ENCODE data around the gene HSPA1A. TPM values are rescaled to one million over a fixed set of nuclear protein-coding genes. Genes with fewer than 3 reads are reported as not detected.

Gene HSPA1A
- total and polyA plus RNA-seq, 4 donors, result 28.8 to 120 (median 77.6) TPM

- no peaks in the 10 kb centered on the region for H3K27me3 ChIP-seq (ENCODE audit: control insufficient read depth in 4 of 4, insufficient read depth in 4 of 4, low read length in 3 of 4)
- H3K27ac ChIP-seq (ENCODE audit: low read depth in 1 of 2, low read length in 2 of 2), result no peak overlapping the region
- no peaks in the 10 kb centered on the region for H3K36me3 ChIP-seq (ENCODE audit: control insufficient read depth in 4 of 4, insufficient read depth in 3 of 4, low read depth in 1 of 4, low read length in 3 of 4)
- no peaks in the 10 kb centered on the region for H3K9me3 ChIP-seq (ENCODE audit: control insufficient read depth in 4 of 4, low read length in 3 of 4)
- H3K4me3 ChIP-seq (ENCODE audit: low read depth in 1 of 3, low read length in 3 of 3), result no peak overlapping the region
- H3K4me1 ChIP-seq (ENCODE audit: control insufficient read depth in 4 of 4, insufficient read depth in 4 of 4, low read length in 3 of 4), result no peaks in the 10 kb centered on the region
- WGBS, result 94% methylated on average over 9 of the region's 9 CpGs
- DNase-seq (ENCODE audit: low spot score), result no peak
- no peak for TF ChIP-seq HNF4G (IDR thresholded peaks at IDR 0.05)
- H3K9ac ChIP-seq (ENCODE audit: low read depth in 1 of 2, low read length in 2 of 2), result no peak overlapping the region
Observed at GRCh38 chr6:31765559-31765909, 49.8 kb upstream of the HSPA1A start.

GRCh38 chr6:31765910-31766794 is 49.2 kb upstream of the HSPA1A start:
- no peak for DNase-seq (ENCODE audit: low spot score)
- Histone ChIP-seq H3K36me3 (ENCODE audit: control insufficient read depth in 4 of 4, insufficient read depth in 3 of 4, low read depth in 1 of 4, low read length in 3 of 4) (no peaks in the 10 kb centered on the region), H3K27ac (ENCODE audit: low read depth in 1 of 2, low read length in 2 of 2) (no peak overlapping the region), H3K9ac (ENCODE audit: low read depth in 1 of 2, low read length in 2 of 2) (no peak overlapping the region), H3K27me3 (ENCODE audit: control insufficient read depth in 4 of 4, insufficient read depth in 4 of 4, low read length in 3 of 4) (no peaks in the 10 kb centered on the region), H3K4me1 (ENCODE audit: control insufficient read depth in 4 of 4, insufficient read depth in 4 of 4, low read length in 3 of 4) (no peaks in the 10 kb centered on the region), H3K9me3 (ENCODE audit: control insufficient read depth in 4 of 4, low read length in 3 of 4) (no peaks in the 10 kb centered on the region), H3K4me3 (ENCODE audit: low read depth in 1 of 3, low read length in 3 of 3) (no peak overlapping the region)
- WGBS, result 67% methylated on average over 42 of the region's 42 CpGs
- no peak for TF ChIP-seq RXRA (IDR thresholded peaks at IDR 0.05)
- no peak for TF ChIP-seq ZBTB33 (IDR thresholded peaks at IDR 0.05)
- TF ChIP-seq HNF4A (conservative IDR thresholded peaks at IDR 0.05), result no peak
- TF ChIP-seq ATF3 (IDR thresholded peaks at IDR 0.05), result no peak
- TF ChIP-seq RAD21 (IDR thresholded peaks at IDR 0.05), result no peak
- no peak for TF ChIP-seq FOXA2 (IDR thresholded peaks at IDR 0.05)
- no peak for TF ChIP-seq JUND (IDR thresholded peaks at IDR 0.05)
- no peak for TF ChIP-seq CTCF (IDR thresholded peaks at IDR 0.05; ENCODE audit: low read depth, low read length, missing input control)
- no peak for TF ChIP-seq YY1 (IDR thresholded peaks at IDR 0.05)
- TF ChIP-seq FOXA1 (IDR thresholded peaks at IDR 0.05), result no peak
- no peak for TF ChIP-seq MAX (IDR thresholded peaks at IDR 0.05)
- no peak for TF ChIP-seq SP1 (IDR thresholded peaks at IDR 0.05)
- TF ChIP-seq GABPA (IDR thresholded peaks at IDR 0.05 in 1 of 2, conservative IDR thresholded peaks at IDR 0.05 in 1 of 2), result no peak
- no peak for TF ChIP-seq TAF1 (conservative IDR thresholded peaks at IDR 0.05)
- no peak for TF ChIP-seq HNF4G (IDR thresholded peaks at IDR 0.05)
- TF ChIP-seq REST (IDR thresholded peaks at IDR 0.05), result no peak
- TF ChIP-seq NR2F2 (IDR thresholded peaks at IDR 0.05), result no peak
- no peak for TF ChIP-seq EGR1 (IDR thresholded peaks at IDR 0.05; ENCODE audit: low read depth in 2 of 2)
